22Rv1 (cell line): ENCODE measurements around the gene ZNF844.
A peak's percentile ranks its signal among the peaks of the same experiment; 100 is the strongest.

Experiments
- H3K27ac ChIP-seq: fragments of 450-650 bp; 2 replicates; pipeline ENCODE4 v1.5.1; 2017
- CTCF ChIP-seq: fragments of 450-650 bp; IDR thresholded peaks from 2 replicates; pipeline ENCODE4 v1.5.1; 2017; ENCODE audit warnings: mild to moderate bottlenecking
- ZFX ChIP-seq: fragments of 450-650 bp; IDR thresholded peaks from 2 replicates; pipeline ENCODE4 v1.6.1; 2017; ENCODE audit warnings: antibody characterized with exemption, borderline replicate concordance

The ZNF844 gene

DNA sequence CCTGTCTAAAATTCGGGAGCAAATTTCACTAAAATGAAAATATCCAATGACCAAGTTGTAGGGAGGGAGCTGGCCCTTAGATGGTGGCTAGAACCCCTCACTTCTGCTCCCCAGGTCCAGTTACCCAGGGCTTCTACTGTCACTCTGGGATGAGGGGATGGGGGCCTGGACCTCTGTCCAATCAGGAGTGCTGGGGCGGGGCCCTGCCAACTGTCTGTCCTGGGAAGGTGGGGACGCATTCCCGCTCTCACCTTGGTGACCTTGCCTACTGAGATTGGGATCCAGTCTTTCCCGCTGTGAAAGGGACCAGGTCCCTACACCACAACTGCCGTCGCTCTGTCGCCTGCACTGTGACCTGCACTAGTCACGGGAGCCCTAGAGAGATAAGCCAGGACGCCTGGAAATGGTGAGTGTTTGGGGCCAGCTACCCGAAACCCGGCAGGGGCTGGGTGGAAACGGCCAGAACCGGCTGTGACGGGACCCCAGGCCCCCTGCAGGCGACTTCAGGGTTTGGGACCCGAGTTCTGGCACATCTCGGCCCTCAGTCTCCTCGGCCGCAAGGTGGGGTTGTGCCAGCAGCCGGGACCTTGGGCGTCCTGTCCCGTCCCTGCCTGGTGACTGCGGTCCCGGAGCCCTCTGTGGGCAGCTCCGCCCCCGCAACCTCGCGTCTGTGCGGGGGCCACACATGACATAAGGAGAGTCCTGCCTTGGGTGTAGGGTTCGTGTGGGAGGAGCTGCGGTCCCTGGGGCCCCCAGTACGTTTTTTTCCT is 52.9 kb downstream of the ZNF844 start:
- TF ChIP-seq CTCF (no peak), ZFX (no peak)
- H3K27ac ChIP-seq: no peak overlapping the region

DNA sequence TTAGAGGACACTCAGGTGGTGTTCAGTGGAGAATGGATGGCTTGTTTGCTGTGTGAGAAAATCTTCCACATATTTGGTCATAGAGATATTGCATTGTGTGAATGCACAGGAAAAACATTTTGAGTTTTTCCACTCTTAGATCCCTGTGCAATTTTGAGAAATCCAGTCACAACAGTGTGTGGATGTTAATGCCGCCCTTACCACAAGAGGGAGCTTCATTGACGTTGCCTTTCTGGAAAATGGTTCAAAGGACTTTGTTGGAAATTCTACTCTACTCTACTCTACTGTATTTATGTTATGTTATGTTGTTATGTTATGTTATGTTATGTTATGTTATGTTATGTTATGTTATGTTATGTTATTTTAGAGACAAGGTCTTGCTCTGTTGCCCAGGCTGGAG is 62.2 kb downstream of the ZNF844 start:
- no peak overlapping the region for H3K27ac ChIP-seq
- peak; percentile 73 for TF ChIP-seq CTCF
- no peak for TF ChIP-seq ZFX
